Fibroblast of skin of left biceps (primary cell): ENCODE results near the gene CARD14.

Source experiments
- DNase-seq, 2 experiments: peaks; one replicate each; pipeline ENCODE4 v3.0.0-alpha.2; 2013; ENCODE audit warnings: low read depth in 2 of 2

Gene CARD14

DNA sequence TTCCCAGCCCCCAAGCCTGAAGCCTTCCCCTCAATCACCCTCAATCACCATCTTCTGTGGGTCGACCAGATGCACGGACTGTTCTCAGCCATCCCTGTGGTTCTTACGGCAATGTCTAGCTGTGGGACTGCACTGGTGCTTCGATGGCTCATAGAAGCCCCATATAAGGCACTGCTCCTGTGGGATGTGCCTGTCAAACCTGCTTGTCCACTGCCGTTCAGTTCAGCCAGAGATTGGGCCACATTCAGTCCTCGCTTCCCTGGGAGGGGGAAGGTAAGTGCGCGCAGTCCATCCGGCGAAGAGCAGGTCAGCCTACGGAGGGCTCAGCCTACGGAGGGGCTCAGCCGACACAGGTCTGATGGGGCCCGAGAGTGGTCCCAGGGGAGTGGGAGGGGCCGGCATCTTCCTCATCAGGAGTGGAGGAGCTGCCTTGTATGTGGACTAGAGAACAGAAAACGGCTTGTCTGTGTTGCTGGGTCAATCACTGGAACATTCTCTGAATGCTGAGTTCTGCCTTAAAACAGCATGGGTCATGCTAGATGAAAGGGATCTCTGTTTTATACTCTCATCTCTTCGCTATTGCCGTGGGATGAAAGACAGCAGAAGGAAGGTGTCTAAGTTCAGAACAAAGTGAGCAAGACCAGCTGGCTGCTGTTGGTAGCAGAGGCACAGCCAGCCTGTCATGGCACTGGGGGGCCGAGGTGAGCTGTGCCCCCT lies at the start of gene CARD14:
CARD14 (plus strand) TSS at position 247 of the 717 bp plus-strand sequence. CDS start 11,409 bp downstream, outside the sequence.
- no peak for DNase-seq

DNA sequence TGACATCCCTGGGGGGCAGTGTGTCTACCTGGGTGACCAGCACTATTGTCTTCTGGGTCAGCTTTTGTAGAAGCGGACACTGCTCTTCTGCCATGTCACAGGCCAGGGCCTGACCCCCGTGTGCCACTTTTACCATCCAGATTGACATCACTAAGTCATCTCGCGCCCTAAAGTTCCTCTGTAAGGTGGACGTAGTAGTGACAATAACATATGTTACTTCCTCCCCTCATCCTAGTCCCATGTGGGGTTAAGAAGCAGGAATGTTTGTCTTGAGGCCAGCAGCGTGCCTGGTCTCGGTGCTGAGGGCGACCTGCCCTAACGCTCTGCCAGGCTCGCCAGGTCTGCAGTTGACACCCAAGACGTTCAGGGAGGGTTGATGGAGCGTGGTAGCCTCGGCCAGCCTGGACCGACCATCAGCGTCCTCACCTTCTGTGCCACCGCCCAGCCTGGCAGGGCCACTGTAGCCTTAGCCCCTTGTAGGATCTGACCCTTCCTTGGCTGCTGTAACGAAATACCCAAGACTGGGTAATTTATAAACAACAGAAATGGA lies 47.7 kb upstream of the CARD14 start:
- DNase-seq: no peak

DNA sequence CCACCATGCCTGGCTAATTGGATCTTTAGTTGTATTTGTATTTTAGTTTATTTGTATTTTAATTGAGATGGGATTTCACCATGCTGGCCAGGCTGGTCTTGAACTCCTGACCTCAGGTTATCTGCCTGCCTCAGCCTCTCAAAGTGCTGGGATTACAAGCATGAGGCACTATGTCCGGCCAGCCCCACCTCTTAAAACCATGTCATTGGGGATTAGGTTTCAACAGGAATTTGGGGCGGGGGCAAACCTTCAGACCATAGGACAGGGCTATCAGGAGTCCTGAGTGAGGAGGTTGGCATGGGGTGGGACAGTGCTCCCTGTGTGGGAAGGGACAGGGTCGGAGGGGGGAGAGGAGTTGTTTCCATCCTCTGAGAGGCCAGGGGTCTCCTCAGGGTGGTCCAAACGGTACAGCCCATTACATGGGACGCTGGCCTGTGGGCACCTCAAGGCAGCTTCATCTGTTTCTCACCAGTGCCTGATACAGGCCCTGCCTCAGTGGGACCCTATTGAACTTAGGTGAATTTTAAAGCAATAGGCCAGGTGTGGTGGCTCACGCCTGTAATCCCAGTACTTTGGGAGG lies 46.8 kb upstream of the CARD14 start:
- DNase-seq: no peak

- DNase-seq: no peak
Measured at GRCh38 chr17:80123791-80124190, 46.0 kb upstream of the CARD14 start.

GRCh38 chr17:80124351-80124981 lies 45.4 kb upstream of the CARD14 start:
- no peak for DNase-seq

GRCh38 chr17:80125656-80126448 lies 44.0 kb upstream of the CARD14 start:
- peak; percentile 49 to 52 for DNase-seq

DNA sequence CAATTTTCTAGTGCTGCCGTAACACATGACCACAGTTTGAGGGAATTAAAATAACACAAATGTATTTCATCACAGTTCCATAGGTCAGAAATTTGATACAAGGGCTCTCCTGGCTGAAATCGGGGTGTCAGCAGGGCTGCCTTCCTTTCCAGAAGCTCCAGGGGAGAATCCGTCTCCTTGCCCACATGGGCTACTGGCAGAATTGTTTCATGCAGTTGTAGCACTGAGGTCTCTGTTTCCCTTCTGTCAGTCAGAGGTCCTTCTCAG lies 43.4 kb upstream of the CARD14 start:
- DNase-seq: no peak

DNA sequence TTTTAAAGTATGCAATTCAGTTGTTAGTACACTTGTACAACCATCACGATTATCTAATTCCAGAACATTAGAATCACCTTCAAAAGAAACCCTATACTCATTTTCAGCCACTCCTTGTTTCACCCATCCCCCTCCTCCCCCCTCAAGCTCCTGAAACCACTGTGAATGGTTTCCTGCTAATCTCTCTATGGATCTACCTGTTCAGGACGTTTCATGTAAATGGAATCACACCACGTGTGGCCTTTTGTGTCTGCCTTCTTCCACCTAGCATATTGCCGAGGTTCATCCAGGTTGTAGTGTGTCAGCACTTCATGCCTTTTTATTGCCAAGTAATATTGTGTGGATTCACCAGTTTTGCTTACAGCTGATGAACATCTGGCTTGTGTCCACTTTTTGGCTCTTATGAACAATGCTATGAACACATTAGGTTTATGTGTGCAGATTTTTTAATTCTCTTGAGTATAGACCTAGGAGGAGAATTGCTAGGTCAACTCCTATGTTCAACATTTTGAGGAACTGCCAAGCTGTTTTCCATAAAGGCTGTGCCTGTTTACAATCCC lies 40.7 kb upstream of the CARD14 start:
- no peak for DNase-seq

- DNase-seq: no peak
Measured at GRCh38 chr17:80130992-80131391, 38.8 kb upstream of the CARD14 start.

GRCh38 chr17:80132906-80133625 lies 36.8 kb upstream of the CARD14 start:
- no peak for DNase-seq

DNA sequence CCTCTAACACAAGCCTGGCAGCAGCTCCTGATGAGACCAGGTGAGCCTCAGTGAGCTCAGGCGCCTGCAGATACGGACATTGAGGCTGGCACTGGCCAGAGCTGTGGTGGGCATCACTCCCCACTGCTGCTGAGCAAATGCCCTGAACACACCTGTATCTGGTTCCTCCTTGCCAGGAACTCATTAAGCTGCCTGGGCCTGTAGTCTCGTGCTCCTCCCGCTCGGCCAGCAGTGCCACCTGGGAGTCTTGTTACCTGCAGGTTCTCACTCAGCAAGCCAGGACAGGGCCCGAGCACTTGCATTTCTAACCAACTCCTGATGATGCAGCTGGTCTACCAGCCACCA lies 36.2 kb upstream of the CARD14 start:
- no peak for DNase-seq

- no peak for DNase-seq
Measured at GRCh38 chr17:80137131-80137530, 32.7 kb upstream of the CARD14 start.

- no peak for DNase-seq
Measured at GRCh38 chr17:80138856-80139426, 30.9 kb upstream of the CARD14 start.

DNA sequence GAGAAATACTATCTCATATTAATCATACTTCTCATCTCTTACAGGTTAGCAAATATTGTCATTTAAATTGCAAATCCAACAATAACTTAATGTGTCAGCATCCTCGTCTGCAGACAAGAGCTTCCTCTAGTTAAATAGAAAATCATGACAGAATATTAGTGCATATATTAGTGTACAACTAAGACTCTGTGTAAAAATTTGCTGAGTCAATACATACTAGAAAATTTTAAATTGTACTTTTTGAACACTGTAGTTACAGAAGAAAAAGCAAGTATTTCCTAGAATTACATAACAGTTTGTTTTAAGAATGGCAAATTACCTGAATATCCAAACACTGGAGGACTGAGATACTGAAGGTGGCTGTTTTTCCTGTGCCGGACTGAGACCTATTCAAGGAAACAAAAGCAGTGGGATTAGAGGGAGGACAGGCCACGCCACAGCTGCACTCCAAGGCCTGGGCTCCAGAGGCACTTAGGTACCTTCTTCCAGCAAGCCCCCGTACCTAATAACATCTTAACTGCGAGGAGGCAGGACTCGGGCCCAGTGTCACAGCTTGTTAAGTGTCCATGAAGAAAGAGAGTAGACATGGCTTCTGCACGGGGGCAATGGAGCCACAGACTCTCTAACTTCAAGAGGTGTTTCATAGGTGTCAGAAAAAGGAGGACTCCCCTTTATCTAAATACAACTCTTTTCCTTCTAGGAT lies 28.2 kb upstream of the CARD14 start:
- no peak for DNase-seq

DNA sequence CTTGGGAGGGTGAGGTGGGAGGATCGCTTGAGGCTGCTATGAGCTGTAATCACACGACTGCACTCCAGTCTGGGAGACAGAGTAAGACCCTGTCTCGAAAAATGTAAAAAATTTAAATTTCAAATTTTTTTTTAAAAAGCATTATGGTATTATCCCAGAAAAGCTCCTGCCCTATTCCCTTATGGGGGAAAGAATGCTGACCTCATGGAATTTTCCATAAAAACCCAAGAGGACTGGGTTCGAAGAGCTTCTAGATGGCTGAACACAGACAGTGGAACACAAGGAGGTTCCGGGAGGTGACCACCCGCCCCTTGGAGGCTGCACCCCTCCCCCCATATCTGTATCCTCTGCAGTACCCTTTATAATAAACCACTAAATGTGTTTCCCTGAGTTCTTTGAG lies 26.9 kb upstream of the CARD14 start:
- no peak for DNase-seq

DNA sequence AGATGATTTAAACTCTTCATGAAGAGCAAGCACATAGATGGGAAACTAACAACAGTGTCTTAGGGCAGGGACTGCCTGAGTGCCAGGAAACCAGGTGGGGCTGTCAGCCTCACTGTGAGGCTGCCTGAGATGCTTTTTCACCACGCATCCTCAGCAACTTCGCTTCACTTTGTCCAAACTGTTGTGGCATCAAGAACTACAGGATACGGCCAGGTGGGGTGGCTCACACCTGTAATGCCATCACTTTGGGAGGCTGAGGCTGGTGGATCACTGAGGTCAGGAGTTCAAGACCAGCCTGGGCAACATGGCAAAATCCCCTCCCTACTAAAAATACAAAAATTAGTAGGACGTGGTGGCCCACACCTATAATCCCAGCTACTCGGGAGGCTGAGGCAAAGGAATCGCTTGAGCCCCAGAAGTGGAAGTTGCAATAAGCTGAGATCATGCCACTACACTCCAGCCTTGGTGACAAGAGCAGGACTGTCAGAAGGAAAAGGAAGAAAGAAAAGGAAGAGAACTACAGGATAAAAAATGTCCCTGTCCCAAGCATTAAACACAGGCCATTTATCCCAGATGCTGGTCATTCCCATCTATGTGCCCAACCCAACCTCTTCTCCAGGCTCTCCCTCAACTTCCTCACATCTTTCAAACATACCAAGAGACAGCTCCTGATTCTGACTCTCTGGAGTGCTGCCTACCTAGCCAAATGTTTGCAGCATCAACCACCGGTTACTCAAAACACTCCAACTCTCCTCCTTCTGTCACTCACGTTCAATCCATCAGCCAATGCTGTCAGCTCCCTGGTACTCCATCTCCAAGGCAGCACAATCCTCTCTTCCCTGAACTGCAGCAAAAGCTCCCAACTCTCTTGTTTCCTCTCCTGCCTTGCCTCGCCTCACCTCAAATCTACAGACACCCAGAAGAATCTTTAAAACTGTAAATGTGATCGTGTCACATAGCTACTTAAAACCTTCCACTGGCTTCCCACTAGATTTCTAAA lies 24.5 kb upstream of the CARD14 start:
- DNase-seq: no peak

- DNase-seq: no peak
Measured at GRCh38 chr17:80146121-80147034, 23.5 kb upstream of the CARD14 start.
